Stimulated activated CD4-positive, alpha-beta T cell treated with anti-CD3 and anti-CD28 coated beads, Interleukin-4, amount 100 ng/mL, for 24 hours (primary cell): ENCODE data around the gene UCKL1.
A peak's percentile ranks its signal among the peaks of the same experiment; 100 is the strongest.
"Not testable (repeated sequence)": the region's sequence is repeated elsewhere in the genome, so short reads cannot be mapped to it uniquely, and the experiment has no call there.

Experiments used
- DNase-seq: peaks from one replicate; pipeline ENCODE4 v3.0.0-alpha.2; 2020

Gene UCKL1

GRCh38 chr20:63942969-63943807 lies 13.0 kb downstream of the UCKL1 start:
- no peak for DNase-seq

GRCh38 chr20:63942250-63942951 lies 13.8 kb downstream of the UCKL1 start:
- peak; percentile 40 for DNase-seq

GRCh38 chr20:63941282-63942081 lies 14.7 kb downstream of the UCKL1 start:
- DNase-seq: peak; percentile 60

- no peak for DNase-seq
Measured at GRCh38 chr20:63940472-63941266, 15.5 kb downstream of the UCKL1 start.

GRCh38 chr20:63940071-63940471 lies 16.1 kb downstream of the UCKL1 start:
- no peak for DNase-seq

GRCh38 chr20:63939061-63939935 lies 16.9 kb downstream of the UCKL1 start:
- no peak for DNase-seq

GRCh38 chr20:63937596-63937995 lies 18.6 kb downstream of the UCKL1 start:
- DNase-seq: no peak

GRCh38 chr20:63935447-63935846 lies 20.8 kb downstream of the UCKL1 start:
- DNase-seq: no peak

- DNase-seq: no peak
Measured at GRCh38 chr20:63934271-63935068, 21.7 kb downstream of the UCKL1 start.

GRCh38 chr20:63933646-63934045 lies 22.6 kb downstream of the UCKL1 start:
- DNase-seq: no peak

- no peak for DNase-seq
Measured at GRCh38 chr20:63932606-63933160, 23.5 kb downstream of the UCKL1 start.

- no peak for DNase-seq
Measured at GRCh38 chr20:63931735-63932134, 24.5 kb downstream of the UCKL1 start.

GRCh38 chr20:63930971-63931553 lies 25.2 kb downstream of the UCKL1 start:
- no peak for DNase-seq

GRCh38 chr20:63929473-63929883 lies 26.7 kb downstream of the UCKL1 start:
- not testable (repeated sequence) for DNase-seq

- no peak for DNase-seq
Measured at GRCh38 chr20:63929071-63929470, 27.1 kb downstream of the UCKL1 start.

- no peak for DNase-seq
Measured at GRCh38 chr20:63926298-63926697, 29.9 kb downstream of the UCKL1 start.

- DNase-seq: no peak
Measured at GRCh38 chr20:63924241-63924640, 32.0 kb downstream of the UCKL1 start.

GRCh38 chr20:63923651-63924050 lies 32.6 kb downstream of the UCKL1 start:
- DNase-seq: no peak

GRCh38 chr20:63920226-63920625 lies 36.0 kb downstream of the UCKL1 start:
- no peak for DNase-seq

- DNase-seq: no peak
Measured at GRCh38 chr20:63919130-63919529, 37.1 kb downstream of the UCKL1 start.
